HepG2 (cell line): Measurements from ENCODE around the gene NEUROD6. TPM values are rescaled to one million over a fixed set of nuclear protein-coding genes. Genes with fewer than 3 reads are reported as not detected.

Experiments
- ATAC-seq: fragments of 200-7000 bp; cut with Tn5 transposase; 3 replicates; pipeline ENCODE4 v1.9.1; 2020; ENCODE audit warnings: mild to moderate bottlenecking, moderate library complexity
- BruUV-seq: library from RNA; stranded (reverse); fragments of 400-500 nt; replicated peaks from 2 replicates; lab custom pipeline; 2021; lab: Mats Ljungman, UMichigan
- CTCF ChIA-PET: fragments of 300-600 bp; formaldehyde crosslinking; extraction: SDS; loops from one replicate; lab custom pipeline; 2021; ENCODE audit warnings: low total read pairs, inconsistent platforms, low intra/inter-chr PET ratio; lab: Yijun Ruan, JAX
- POLR2A ChIA-PET: fragments of 350-600 bp; sonication (Branson Sonifier 250); formaldehyde crosslinking; loops from one replicate; lab custom pipeline; 2020; ENCODE audit warnings: antibody characterized with exemption, inconsistent platforms; lab: Yijun Ruan, JAX
- DNase-seq: peaks from one replicate; pipeline ENCODE4 v3.0.0-alpha.2; 2015; ENCODE audit warnings: low spot score
- FAIRE-seq: peaks from 3 replicates; lab custom pipeline; 2011; peaks lifted over from hg19 to GRCh38; lab: Jason Lieb, UNC
- H2AFZ ChIP-seq: one replicate; pipeline ENCODE4 v1.6.1; 2011; ENCODE audit warnings: low read length, inconsistent platforms
- H3K27ac ChIP-seq: fragments of 300-600 bp; 3 replicates; pipeline ENCODE4 v1.8.0; 2011; ENCODE audit warnings: mixed run types, mild to moderate bottlenecking, mixed read lengths, low read length, inconsistent platforms; ENCODE audit not compliant: insufficient read depth; ENCODE audit errors: extremely low read length
- H3K27me3 ChIP-seq, 2 experiments: fragments of 200-600 bp in 1 of 2; 2 replicates in 1 of 2; 3 replicates in 1 of 2; pipeline versions ENCODE4 v1.6.0 to v1.8.0; 2011; ENCODE audit warnings: low read length in 2 of 2, mild to moderate bottlenecking in 2 of 2, moderate library complexity in 2 of 2, inconsistent platforms in 1 of 2; ENCODE audit not compliant: insufficient read depth in 2 of 2, control insufficient read depth in 1 of 2
- H3K36me3 ChIP-seq, 2 experiments: fragments of 200-600 bp in 1 of 2; replicated peaks in 1 of 2; 2 replicates in 1 of 2; 3 replicates in 1 of 2; pipeline versions ENCODE4 v1.5.1 to v1.8.0; 2011; ENCODE audit warnings: low read length in 2 of 2, inconsistent platforms in 1 of 2; ENCODE audit not compliant: insufficient read depth in 2 of 2, control insufficient read depth in 1 of 2
- H3K4me1 ChIP-seq: 2 replicates; pipeline ENCODE4 v1.5.1; 2012; ENCODE audit warnings: low read length, inconsistent platforms; ENCODE audit not compliant: insufficient read depth
- H3K4me2 ChIP-seq: 2 replicates; pipeline ENCODE4 v1.6.0; 2011; ENCODE audit warnings: low read depth, low read length, inconsistent platforms
- H3K4me3 ChIP-seq, 3 experiments: fragments of 200-600 bp in 1 of 3; sonication (generic), shearing (Covaris generic) in 1 of 3; replicated peaks in 1 of 3; 2 replicates each; pipeline ENCODE4 v1.5.1; 2011 to 2016; ENCODE audit warnings: low read length in 3 of 3, inconsistent platforms in 2 of 3, low read depth in 2 of 3, mild to moderate bottlenecking in 2 of 3, control low read depth in 1 of 3, mixed read lengths in 1 of 3; ENCODE audit not compliant: insufficient read depth in 1 of 3
- H3K79me2 ChIP-seq: one replicate; pipeline ENCODE4 v1.6.1; 2011; ENCODE audit warnings: low read length, inconsistent platforms; ENCODE audit not compliant: insufficient read depth
- H3K9ac ChIP-seq: 2 replicates; pipeline ENCODE4 v1.6.0; 2011; ENCODE audit warnings: mild to moderate bottlenecking, low read depth, low read length, inconsistent platforms; ENCODE audit not compliant: insufficient read depth
- H3K9me3 ChIP-seq: 2 replicates; pipeline ENCODE4 v1.5.1; 2012; ENCODE audit warnings: mild to moderate bottlenecking, low read length
- H4K20me1 ChIP-seq: 2 replicates; pipeline ENCODE4 v1.6.0; 2011; ENCODE audit warnings: inconsistent platforms, mild to moderate bottlenecking, low read length, moderate library complexity; ENCODE audit not compliant: insufficient read depth
- AGO2 ChIP-seq: fragments of 200-400 bp; formaldehyde crosslinking; optimal IDR thresholded peaks from 2 replicates; pipeline ENCODE3; 2017; ENCODE audit warnings: mild to moderate bottlenecking, low read depth, low read length, moderate library complexity
- CBX2 ChIP-seq, 2 experiments: fragments of 200-600 bp in 1 of 2; sonication (generic); formaldehyde crosslinking in 1 of 2; IDR thresholded peaks; 2 replicates each; pipeline versions ENCODE4 v1.7.0 to v1.8.1; 2018 to 2022; ENCODE audit warnings: low read depth in 2 of 2, low read length in 1 of 2, mild to moderate bottlenecking in 1 of 2, missing genetic modification reagents in 1 of 2
- HES4 ChIP-seq: sonication (generic); formaldehyde crosslinking; IDR thresholded peaks from 2 replicates; pipeline ENCODE4 v1.9.0; 2021; ENCODE audit warnings: mild to moderate bottlenecking, missing genetic modification reagents, borderline replicate concordance
- HMG20B ChIP-seq: conservative IDR thresholded peaks from 2 replicates; pipeline ENCODE4 v1.6.1; 2016; ENCODE audit warnings: missing genetic modification reagents, missing compliant biosample characterization
- IKZF1 ChIP-seq: fragments of 450-650 bp; IDR thresholded peaks from 2 replicates; pipeline ENCODE4 v1.7.1; 2016
- JARID2 ChIP-seq: sonication (generic); formaldehyde crosslinking; IDR thresholded peaks from 2 replicates; pipeline ENCODE4 v1.8.1; 2023; ENCODE audit warnings: missing genetic modification reagents, inconsistent platforms; ENCODE audit not compliant: insufficient replicate concordance
- SSRP1 ChIP-seq: IDR thresholded peaks from 2 replicates; pipeline ENCODE4 v1.6.1; 2016; ENCODE audit warnings: control low read depth
- TEAD3 ChIP-seq: optimal IDR thresholded peaks from 2 replicates; pipeline ENCODE3; 2016; ENCODE audit warnings: borderline replicate concordance
- YEATS4 ChIP-seq: sonication (generic); formaldehyde crosslinking; IDR thresholded peaks from 2 replicates; pipeline ENCODE4 v1.4.0; 2020; ENCODE audit warnings: missing genetic modification reagents, borderline replicate concordance
- ZBTB20 ChIP-seq: sonication (generic); formaldehyde crosslinking; IDR thresholded peaks from 2 replicates; pipeline ENCODE4 v1.8.1; 2023; ENCODE audit warnings: missing genetic modification reagents, low read depth, mild to moderate bottlenecking, borderline replicate concordance
- ZEB1 ChIP-seq: IDR thresholded peaks from 2 replicates; pipeline ENCODE4 v1.6.1; 2012; ENCODE audit warnings: mild to moderate bottlenecking, low read depth, inconsistent platforms; ENCODE audit not compliant: insufficient replicate concordance
- ZNF224 ChIP-seq: sonication (generic); formaldehyde crosslinking; IDR thresholded peaks from 2 replicates; pipeline ENCODE4 v1.5.0; 2020; ENCODE audit warnings: mild to moderate bottlenecking, missing genetic modification reagents
- ZNF230 ChIP-seq: sonication (generic); formaldehyde crosslinking; IDR thresholded peaks from 2 replicates; pipeline ENCODE4 v1.4.0; 2020; ENCODE audit warnings: mild to moderate bottlenecking, missing genetic modification reagents
- WGBS: methylation state at CpG from one replicate; pipeline ENCODE4 v1.1.6; 2017; ENCODE audit warnings: low lambda C conversion rate; 5-methylcytosine and 5-hydroxymethylcytosine counted together
- in situ Hi-C: cut with HindIII; loops from 2 replicates; pipeline ENCODE4 v1.10.0; 2017; ENCODE audit warnings: low pct_unique_long_range_greater_than_20kb; ENCODE audit not compliant: extremely low pct_ligation_motif_present
- intact Hi-C: fragments of 100-400 bp; cut with micrococcal nuclease; formaldehyde crosslinking; loops from one replicate; pipeline ENCODE4 v1.10.0; 2022; ENCODE audit not compliant: unreplicated experiment
- polyA plus RNA-seq, 8 experiments: library from polyadenylated mRNA; depleted of rRNA in 3 of 8; stranded (reverse) in 7 of 8; unstranded in 1 of 8; fragments of >200 nt; fragmentation: Illumina TruSeq in 4 of 8; extraction: Trizol in 4 of 8; gene quantifications; 2 replicates each; pipeline versions ENCODE4 v1.2.1 to v1.2.3, GENCODE V29; 2011 to 2016; ENCODE audit warnings: low read depth in 4 of 8, missing spikeins in 1 of 8, mixed read lengths in 1 of 8; ENCODE audit not compliant: insufficient read depth in 1 of 8
- total RNA-seq, 5 experiments: library from RNA; depleted of rRNA; stranded (reverse); fragments of >200 nt; fragmentation: Illumina TruSeq; extraction: Trizol; gene quantifications; 2 replicates each; pipeline ENCODE4 v1.2.3, GENCODE V29; 2016; ENCODE audit warnings: low read depth in 1 of 5
- TF ChIP-seq, protein P1 (sequence below): sonication (generic); formaldehyde crosslinking; IDR thresholded peaks from 2 replicates; pipeline ENCODE4 v1.5.1; 2020; ENCODE audit warnings: missing genetic modification reagents, mild to moderate bottlenecking, borderline replicate concordance
- TF ChIP-seq, protein P2 (sequence below): sonication (generic); formaldehyde crosslinking; IDR thresholded peaks from 2 replicates; pipeline ENCODE4 v1.4.0; 2020; ENCODE audit warnings: missing genetic modification reagents, low read depth, mild to moderate bottlenecking, borderline replicate concordance
- TF ChIP-seq, protein P3 (sequence below): sonication (generic); formaldehyde crosslinking; IDR thresholded peaks from 2 replicates; pipeline ENCODE4 v1.8.0; 2022; ENCODE audit warnings: missing genetic modification reagents, mild to moderate bottlenecking, borderline replicate concordance

NEUROD6 gene
- total and polyA plus RNA-seq, 2 of the 13 experiments (the other 11 are each of a cell fraction or from before 2014, with no cell fraction given): not detected

DNA sequence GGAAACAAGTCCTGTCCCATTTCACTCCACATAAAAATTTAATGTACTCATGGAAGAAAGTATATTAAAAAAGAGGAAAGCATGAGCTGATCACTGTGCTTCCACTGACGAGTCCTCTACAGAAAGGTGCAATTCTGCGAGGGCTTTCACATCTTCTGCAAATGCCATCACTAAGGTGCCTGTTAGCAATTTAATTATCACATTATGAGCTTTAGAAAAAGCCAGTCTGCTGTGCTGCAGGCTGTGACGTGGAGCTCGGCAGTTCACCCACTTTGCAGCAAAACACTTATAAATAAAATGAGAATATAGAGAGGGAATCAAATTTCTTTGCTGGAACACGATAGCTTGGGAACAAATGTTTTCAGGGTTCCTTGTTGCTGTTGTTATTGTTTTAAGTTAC lies 22.5 kb upstream of the NEUROD6 start:
- DNase-seq (no peak), FAIRE-seq (no peak), ATAC-seq (no peak)
- H3K27me3 ChIP-seq: peaks cover 0 to 6% of the 10 kb centered on the region in 2 experiments; a peak in 1 of 5 replicates
- POLR2A ChIA-PET: no interaction called here
- in situ Hi-C loops: no loop called here
- no peak overlapping the region for H3K27ac ChIP-seq
- H4K20me1 ChIP-seq: no peaks in the 10 kb centered on the region
- no peak overlapping the region for H2AFZ ChIP-seq
- intact Hi-C loops: no loop called here
- no TSS peak for BruUV-seq
- no peaks in the 10 kb centered on the region for H3K36me3 ChIP-seq
- WGBS: 0% methylated on average over 5 of the region's 5 CpGs
- H3K9me3 ChIP-seq: no peaks in the 10 kb centered on the region
- no peak overlapping the region for H3K9ac ChIP-seq
- TF ChIP-seq ZEB1: no peak
- TF ChIP-seq ZNF230 (CRISPR knock-in tag): no peak
- TF ChIP-seq SSRP1: no peak
- TF ChIP-seq HMG20B: no peak
- no peak for TF ChIP-seq JARID2
- no peak for TF ChIP-seq IKZF1
- TF ChIP-seq AGO2: no peak
- TF ChIP-seq HES4: no peak
- TF ChIP-seq ZBTB20 (CRISPR knock-in tag): no peak
- no peak for TF ChIP-seq TEAD3 (CRISPR knock-in tag)
- no peak for TF ChIP-seq CBX2 (IDR thresholded peaks at IDR 0.05; ENCODE audit: low read depth, low read length)
- no peak for TF ChIP-seq CBX2 (CRISPR knock-in tag; IDR thresholded peaks at IDR 0.05; ENCODE audit: low read depth)
- TF ChIP-seq, protein P1, sequence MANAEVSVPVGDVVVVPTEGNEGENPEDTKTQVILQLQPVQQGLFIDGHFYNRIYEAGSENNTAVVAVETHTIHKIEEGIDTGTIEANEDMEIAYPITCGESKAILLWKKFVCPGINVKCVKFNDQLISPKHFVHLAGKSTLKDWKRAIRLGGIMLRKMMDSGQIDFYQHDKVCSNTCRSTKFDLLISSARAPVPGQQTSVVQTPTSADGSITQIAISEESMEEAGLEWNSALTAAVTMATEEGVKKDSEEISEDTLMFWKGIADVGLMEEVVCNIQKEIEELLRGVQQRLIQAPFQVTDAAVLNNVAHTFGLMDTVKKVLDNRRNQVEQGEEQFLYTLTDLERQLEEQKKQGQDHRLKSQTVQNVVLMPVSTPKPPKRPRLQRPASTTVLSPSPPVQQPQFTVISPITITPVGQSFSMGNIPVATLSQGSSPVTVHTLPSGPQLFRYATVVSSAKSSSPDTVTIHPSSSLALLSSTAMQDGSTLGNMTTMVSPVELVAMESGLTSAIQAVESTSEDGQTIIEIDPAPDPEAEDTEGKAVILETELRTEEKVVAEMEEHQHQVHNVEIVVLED: no peak
- TF ChIP-seq, protein P2, sequence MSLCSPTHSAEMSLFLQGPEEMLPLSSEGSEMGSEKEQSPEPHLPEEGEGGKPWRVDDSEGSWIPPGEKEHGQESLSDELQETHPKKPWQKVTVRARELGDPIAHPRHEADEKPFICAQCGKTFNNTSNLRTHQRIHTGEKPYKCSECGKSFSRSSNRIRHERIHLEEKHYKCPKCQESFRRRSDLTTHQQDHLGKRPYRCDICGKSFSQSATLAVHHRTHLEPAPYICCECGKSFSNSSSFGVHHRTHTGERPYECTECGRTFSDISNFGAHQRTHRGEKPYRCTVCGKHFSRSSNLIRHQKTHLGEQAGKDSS (CRISPR knock-in tag): no peak
- no peak for TF ChIP-seq YEATS4
- no peak for TF ChIP-seq ZNF224 (CRISPR knock-in tag)
- TF ChIP-seq, protein P3, sequence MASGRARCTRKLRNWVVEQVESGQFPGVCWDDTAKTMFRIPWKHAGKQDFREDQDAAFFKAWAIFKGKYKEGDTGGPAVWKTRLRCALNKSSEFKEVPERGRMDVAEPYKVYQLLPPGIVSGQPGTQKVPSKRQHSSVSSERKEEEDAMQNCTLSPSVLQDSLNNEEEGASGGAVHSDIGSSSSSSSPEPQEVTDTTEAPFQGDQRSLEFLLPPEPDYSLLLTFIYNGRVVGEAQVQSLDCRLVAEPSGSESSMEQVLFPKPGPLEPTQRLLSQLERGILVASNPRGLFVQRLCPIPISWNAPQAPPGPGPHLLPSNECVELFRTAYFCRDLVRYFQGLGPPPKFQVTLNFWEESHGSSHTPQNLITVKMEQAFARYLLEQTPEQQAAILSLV: no peak
- H3K4me1 ChIP-seq: no peaks in the 10 kb centered on the region
- no peak overlapping the region for H3K4me3 ChIP-seq
- H3K79me2 ChIP-seq: no peaks in the 10 kb centered on the region
- CTCF ChIA-PET: no interaction called here
- no peak overlapping the region for H3K4me2 ChIP-seq
